Liver (tissue), 3 donors: Measurements from ENCODE around the gene PSMC6.

Experiments used
- TAF1 ChIP-seq: conservative IDR thresholded peaks from 2 replicates; pipeline ENCODE4 v1.6.1; 2016; ENCODE audit warnings: antibody characterized with exemption, mild to moderate bottlenecking
- TF ChIP-seq, protein P1 (sequence below): IDR thresholded peaks from 2 replicates; pipeline ENCODE4 v1.6.1; 2016; ENCODE audit warnings: antibody characterized with exemption
- TF ChIP-seq, protein P2 (sequence below): fragments of 150-350 bp; IDR thresholded peaks from 2 replicates; pipeline ENCODE4 v1.5.1; 2017; ENCODE audit warnings: improper control_type of control experiment, low read depth, low read length; ENCODE audit not compliant: missing input control
- donor health status: healthy.
- donor health status: healthy.

DNA sequence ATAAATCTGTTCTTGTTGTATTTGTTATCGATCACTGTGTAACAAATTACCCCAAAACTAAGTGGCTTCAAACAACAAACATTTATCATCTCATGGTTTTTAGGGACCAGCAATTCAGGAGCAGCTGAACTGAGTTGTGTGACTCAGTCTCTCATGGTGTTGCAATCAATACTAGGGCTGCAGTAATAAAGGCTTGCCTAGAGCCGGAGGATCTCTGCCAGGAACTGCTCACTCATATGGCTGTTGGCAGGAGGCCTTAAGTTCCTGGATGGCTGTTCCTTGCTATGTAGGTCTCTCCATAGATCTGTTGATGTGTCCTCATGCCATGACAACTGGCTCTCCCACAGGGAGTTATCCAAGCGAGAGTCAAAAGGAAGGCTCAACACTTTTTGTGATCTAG, 3.8 kb upstream of the PSMC6 start:
- TF ChIP-seq, protein P1, sequence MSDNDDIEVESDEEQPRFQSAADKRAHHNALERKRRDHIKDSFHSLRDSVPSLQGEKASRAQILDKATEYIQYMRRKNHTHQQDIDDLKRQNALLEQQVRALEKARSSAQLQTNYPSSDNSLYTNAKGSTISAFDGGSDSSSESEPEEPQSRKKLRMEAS: no peak
- TF ChIP-seq, protein P2, sequence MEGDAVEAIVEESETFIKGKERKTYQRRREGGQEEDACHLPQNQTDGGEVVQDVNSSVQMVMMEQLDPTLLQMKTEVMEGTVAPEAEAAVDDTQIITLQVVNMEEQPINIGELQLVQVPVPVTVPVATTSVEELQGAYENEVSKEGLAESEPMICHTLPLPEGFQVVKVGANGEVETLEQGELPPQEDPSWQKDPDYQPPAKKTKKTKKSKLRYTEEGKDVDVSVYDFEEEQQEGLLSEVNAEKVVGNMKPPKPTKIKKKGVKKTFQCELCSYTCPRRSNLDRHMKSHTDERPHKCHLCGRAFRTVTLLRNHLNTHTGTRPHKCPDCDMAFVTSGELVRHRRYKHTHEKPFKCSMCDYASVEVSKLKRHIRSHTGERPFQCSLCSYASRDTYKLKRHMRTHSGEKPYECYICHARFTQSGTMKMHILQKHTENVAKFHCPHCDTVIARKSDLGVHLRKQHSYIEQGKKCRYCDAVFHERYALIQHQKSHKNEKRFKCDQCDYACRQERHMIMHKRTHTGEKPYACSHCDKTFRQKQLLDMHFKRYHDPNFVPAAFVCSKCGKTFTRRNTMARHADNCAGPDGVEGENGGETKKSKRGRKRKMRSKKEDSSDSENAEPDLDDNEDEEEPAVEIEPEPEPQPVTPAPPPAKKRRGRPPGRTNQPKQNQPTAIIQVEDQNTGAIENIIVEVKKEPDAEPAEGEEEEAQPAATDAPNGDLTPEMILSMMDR: no peak
- TF ChIP-seq TAF1: no peak
